Measurements from ENCODE around the gene PBX3. TPM values are rescaled to one million over a fixed set of nuclear protein-coding genes. Genes with fewer than 3 reads are reported as not detected.
A peak's percentile ranks its signal among the peaks of the same experiment; 100 is the strongest.

Gene PBX3
- total RNA-seq, 1 donor, result 62.4 TPM

- TF ChIP-seq CTCF (IDR thresholded peaks at IDR 0.05; ENCODE audit: insufficient read depth, low read length), result no peak
- no peak for DNase-seq (ENCODE audit: low read depth)
Observed at GRCh38 chr9:125896964-125897363, 149.8 kb downstream of the PBX3 start.

GRCh38 chr9:125897481-125897880 is 150.3 kb downstream of the PBX3 start:
- TF ChIP-seq CTCF (IDR thresholded peaks at IDR 0.05; ENCODE audit: insufficient read depth, low read length), result no peak
- no peak for DNase-seq (ENCODE audit: low read depth)
- H3K4me3 ChIP-seq (ENCODE audit: low read depth, low read length), result no peak overlapping the region

More at GRCh38 chr9:125896964-125897363, 149.8 kb downstream of the PBX3 start:
- no peak overlapping the region for H3K4me3 ChIP-seq (ENCODE audit: low read depth, low read length)

- DNase-seq (ENCODE audit: low read depth), result peak; percentile 69
- no peak for TF ChIP-seq CTCF (IDR thresholded peaks at IDR 0.05; ENCODE audit: insufficient read depth, low read length)
- H3K4me3 ChIP-seq (ENCODE audit: low read depth, low read length), result no peak overlapping the region
Observed at GRCh38 chr9:125902214-125902613, 155.0 kb downstream of the PBX3 start.

GRCh38 chr9:125902831-125903512 is 155.8 kb downstream of the PBX3 start:
- no peak overlapping the region for H3K4me3 ChIP-seq (ENCODE audit: low read depth, low read length)
- no peak for DNase-seq (ENCODE audit: low read depth)
- no peak for TF ChIP-seq CTCF (IDR thresholded peaks at IDR 0.05; ENCODE audit: insufficient read depth, low read length)

GRCh38 chr9:125904155-125904851 is 157.1 kb downstream of the PBX3 start:
- TF ChIP-seq CTCF (IDR thresholded peaks at IDR 0.05; ENCODE audit: insufficient read depth, low read length), result no peak
- DNase-seq (ENCODE audit: low read depth), result peak; percentile 19
- no peak overlapping the region for H3K4me3 ChIP-seq (ENCODE audit: low read depth, low read length)

- DNase-seq (ENCODE audit: low read depth), result peak; percentile 80
- TF ChIP-seq CTCF (IDR thresholded peaks at IDR 0.05; ENCODE audit: insufficient read depth, low read length), result no peak
- no peak overlapping the region for H3K4me3 ChIP-seq (ENCODE audit: low read depth, low read length)
Observed at GRCh38 chr9:125906144-125906543, 159.0 kb downstream of the PBX3 start.
